AG04449 (cell line): ENCODE data around the gene RECQL5.
A peak's percentile ranks its signal among the peaks of the same experiment; 100 is the strongest.

Experiments used
- CTCF ChIA-PET: fragments of 350-600 bp; formaldehyde crosslinking; extraction: SDS; loops from one replicate; lab custom pipeline; 2021; ENCODE audit warnings: antibody characterized with exemption; lab: Yijun Ruan, JAX
- POLR2A ChIA-PET: fragments of 400-600, 350-600 bp; formaldehyde crosslinking; extraction: SDS; loops from one replicate; lab custom pipeline; 2020; ENCODE audit warnings: antibody characterized with exemption, inconsistent platforms; lab: Yijun Ruan, JAX
- DNase-seq: peaks from one replicate; pipeline ENCODE4 v3.0.0-alpha.2; 2010; ENCODE audit warnings: low read depth, low spot score
- H3K4me3 ChIP-seq: 2 replicates; pipeline ENCODE4 v1.5.1; 2011; ENCODE audit warnings: low read depth, mild to moderate bottlenecking, control low read depth, low read length
- CTCF ChIP-seq: IDR thresholded peaks from one replicate; pipeline ENCODE4 v1.5.1; 2011; ENCODE audit warnings: mild to moderate bottlenecking, moderate library complexity, low read length, control low read depth, inconsistent platforms; ENCODE audit not compliant: insufficient read depth; ENCODE audit errors: missing control alignments

The RECQL5 gene

GRCh38 chr17:75601057-75601987 lies 65.6 kb downstream of the RECQL5 start:
- CTCF ChIA-PET: interaction anchor here (0.6 to 6.7 kb wide), 26 partner anchors 10 to 255 kb away, joined by 3 to 62 read pairs (median 4); partner anchors contain the start of gene SMIM5
- peak; percentile 66 for TF ChIP-seq CTCF
- H3K4me3 ChIP-seq: no peak overlapping the region
- DNase-seq: no peak
- POLR2A ChIA-PET: interaction anchor here (0.6 kb wide), 1 partner anchor 10 kb away, joined by 3 read pairs; no protein-coding TSS in a partner anchor

- ChIA-PET POLR2A (no interaction called here), CTCF (interaction anchor here (0.9 to 5.8 kb wide), 7 partner anchors 8 to 157 kb away, joined by 3 to 38 read pairs (median 5); partner anchors contain the start of gene SMIM5)
- TF ChIP-seq CTCF: no peak
- H3K4me3 ChIP-seq: no peak overlapping the region
- no peak for DNase-seq
Observed at GRCh38 chr17:75596320-75597087, 70.5 kb downstream of the RECQL5 start.

- POLR2A ChIA-PET: no interaction called here
- CTCF ChIA-PET: interaction anchor here (1.2 to 1.5 kb wide), 3 partner anchors 15 to 154 kb away, joined by 3 to 4 read pairs (median 4); partner anchors contain the start of gene SMIM5
- H3K4me3 ChIP-seq: no peak overlapping the region
- TF ChIP-seq CTCF: no peak
- no peak for DNase-seq
Observed at GRCh38 chr17:75595920-75596313, 71.0 kb downstream of the RECQL5 start.

GRCh38 chr17:75595284-75595919 lies 71.6 kb downstream of the RECQL5 start:
- ChIA-PET POLR2A (no interaction called here), CTCF (interaction anchor here (1.2 to 1.5 kb wide), 3 partner anchors 14 to 154 kb away, joined by 3 to 4 read pairs (median 4); partner anchors contain the start of gene SMIM5)
- no peak for DNase-seq

More at GRCh38 chr17:75595284-75595919, 71.6 kb downstream of the RECQL5 start:
- no peak overlapping the region for H3K4me3 ChIP-seq
- no peak for TF ChIP-seq CTCF
